ENCODE results near the gene RBM44. TPM values are rescaled to one million over a fixed set of nuclear protein-coding genes. Genes with fewer than 3 reads are reported as not detected.
"Not testable (repeated sequence)": the region's sequence is repeated elsewhere in the genome, so short reads cannot be mapped to it uniquely, and the experiment has no call there.

The RBM44 gene
- total and polyA plus RNA-seq, 4 donors = 0.02 to 0.75 (median 0.15) TPM

DNA sequence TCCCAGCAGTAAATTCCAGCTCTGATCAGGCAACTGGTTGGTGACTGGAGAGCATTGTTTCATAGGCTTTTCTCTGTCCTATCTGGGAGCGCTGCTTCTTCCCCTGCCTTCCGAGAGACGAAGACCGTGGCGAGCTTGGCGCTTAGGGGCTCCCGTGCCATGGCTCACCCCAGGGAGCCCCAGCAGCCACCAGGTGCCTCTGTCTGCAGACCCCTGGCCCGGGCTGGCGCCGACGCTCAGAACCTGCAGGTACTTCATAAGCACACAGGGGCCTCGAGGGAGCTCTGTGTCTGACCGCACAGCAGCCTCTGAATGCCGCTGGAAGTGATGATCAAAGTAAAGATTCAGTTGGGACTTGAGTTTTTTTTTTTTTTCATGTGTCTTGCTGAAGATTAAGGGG, 19.1 kb upstream of the RBM44 start:
- WGBS = 94% methylated on average over 14 of the region's 14 CpGs
- no peaks in the 10 kb centered on the region for H3K27me3 ChIP-seq (ENCODE audit: control insufficient read depth in 4 of 4, insufficient read depth in 4 of 4, low read length in 3 of 4)
- no peak overlapping the region for H3K9ac ChIP-seq (ENCODE audit: low read depth in 1 of 2, low read length in 2 of 2)
- peaks cover 4 to 20% (median 18%) of the 10 kb centered on the region in 4 donors for H3K36me3 ChIP-seq (ENCODE audit: control insufficient read depth in 4 of 4, insufficient read depth in 3 of 4, low read depth in 1 of 4, low read length in 3 of 4)
- no peaks in the 10 kb centered on the region for H3K9me3 ChIP-seq (ENCODE audit: control insufficient read depth in 4 of 4, low read length in 3 of 4)
- no peak overlapping the region for H3K4me3 ChIP-seq (ENCODE audit: low read depth in 1 of 3, low read length in 3 of 3)
- TF ChIP-seq RXRA (IDR thresholded peaks at IDR 0.05) = no peak
- no peak for TF ChIP-seq EGR1 (IDR thresholded peaks at IDR 0.05; ENCODE audit: low read depth in 2 of 2)
- TF ChIP-seq JUND (IDR thresholded peaks at IDR 0.05) = no peak
- no peak for TF ChIP-seq SP1 (IDR thresholded peaks at IDR 0.05)
- TF ChIP-seq, protein P1, sequence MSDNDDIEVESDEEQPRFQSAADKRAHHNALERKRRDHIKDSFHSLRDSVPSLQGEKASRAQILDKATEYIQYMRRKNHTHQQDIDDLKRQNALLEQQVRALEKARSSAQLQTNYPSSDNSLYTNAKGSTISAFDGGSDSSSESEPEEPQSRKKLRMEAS (IDR thresholded peaks at IDR 0.05) = no peak
- TF ChIP-seq HNF4G (IDR thresholded peaks at IDR 0.05) = no peak
- no peak for TF ChIP-seq FOXA2 (IDR thresholded peaks at IDR 0.05)
- TF ChIP-seq FOXA1 (IDR thresholded peaks at IDR 0.05) = no peak
- TF ChIP-seq, protein P2, sequence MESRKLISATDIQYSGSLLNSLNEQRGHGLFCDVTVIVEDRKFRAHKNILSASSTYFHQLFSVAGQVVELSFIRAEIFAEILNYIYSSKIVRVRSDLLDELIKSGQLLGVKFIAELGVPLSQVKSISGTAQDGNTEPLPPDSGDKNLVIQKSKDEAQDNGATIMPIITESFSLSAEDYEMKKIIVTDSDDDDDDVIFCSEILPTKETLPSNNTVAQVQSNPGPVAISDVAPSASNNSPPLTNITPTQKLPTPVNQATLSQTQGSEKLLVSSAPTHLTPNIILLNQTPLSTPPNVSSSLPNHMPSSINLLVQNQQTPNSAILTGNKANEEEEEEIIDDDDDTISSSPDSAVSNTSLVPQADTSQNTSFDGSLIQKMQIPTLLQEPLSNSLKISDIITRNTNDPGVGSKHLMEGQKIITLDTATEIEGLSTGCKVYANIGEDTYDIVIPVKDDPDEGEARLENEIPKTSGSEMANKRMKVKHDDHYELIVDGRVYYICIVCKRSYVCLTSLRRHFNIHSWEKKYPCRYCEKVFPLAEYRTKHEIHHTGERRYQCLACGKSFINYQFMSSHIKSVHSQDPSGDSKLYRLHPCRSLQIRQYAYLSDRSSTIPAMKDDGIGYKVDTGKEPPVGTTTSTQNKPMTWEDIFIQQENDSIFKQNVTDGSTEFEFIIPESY (IDR thresholded peaks at IDR 0.05) = no peak
- no peak for TF ChIP-seq RAD21 (IDR thresholded peaks at IDR 0.05)
- TF ChIP-seq, protein P3, sequence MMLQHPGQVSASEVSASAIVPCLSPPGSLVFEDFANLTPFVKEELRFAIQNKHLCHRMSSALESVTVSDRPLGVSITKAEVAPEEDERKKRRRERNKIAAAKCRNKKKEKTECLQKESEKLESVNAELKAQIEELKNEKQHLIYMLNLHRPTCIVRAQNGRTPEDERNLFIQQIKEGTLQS (IDR thresholded peaks at IDR 0.05) = no peak
- TF ChIP-seq NR2F2 (IDR thresholded peaks at IDR 0.05) = no peak
- peaks cover 0 to 7% (median 3%) of the 10 kb centered on the region in 4 donors for H3K4me1 ChIP-seq (ENCODE audit: control insufficient read depth in 4 of 4, insufficient read depth in 4 of 4, low read length in 3 of 4)
- DNase-seq (ENCODE audit: low spot score) = no peak
- H3K27ac ChIP-seq (ENCODE audit: low read depth in 1 of 2, low read length in 2 of 2) = no peak overlapping the region

DNA sequence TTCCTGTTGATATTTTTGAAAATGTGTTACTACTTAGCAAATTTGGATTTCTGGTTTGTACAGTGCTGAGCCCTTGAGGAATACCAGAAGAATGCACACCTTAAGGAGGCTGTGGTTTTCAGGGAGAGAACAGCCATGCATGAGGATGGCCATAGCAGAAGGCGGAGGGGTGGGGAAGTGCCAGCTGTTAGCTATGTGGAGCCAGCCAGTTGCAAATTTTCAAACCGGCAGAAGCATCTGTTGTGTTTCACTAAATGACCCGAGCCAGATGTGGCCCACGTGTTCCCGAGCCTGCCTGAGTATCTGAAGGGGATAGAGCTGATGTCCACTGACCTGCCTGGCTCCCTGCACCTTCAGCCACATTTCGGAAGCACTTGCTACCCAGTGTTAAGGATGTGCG, 16.4 kb upstream of the RBM44 start:
- TF ChIP-seq FOXA2 (IDR thresholded peaks at IDR 0.05) (no peak), SP1 (IDR thresholded peaks at IDR 0.05) (no peak), NR2F2 (IDR thresholded peaks at IDR 0.05) (no peak), FOXA1 (IDR thresholded peaks at IDR 0.05) (no peak), JUND (IDR thresholded peaks at IDR 0.05) (no peak), GABPA (IDR thresholded peaks at IDR 0.05 in 1 of 2, conservative IDR thresholded peaks at IDR 0.05 in 1 of 2) (no peak)
- TF ChIP-seq, protein P4, sequence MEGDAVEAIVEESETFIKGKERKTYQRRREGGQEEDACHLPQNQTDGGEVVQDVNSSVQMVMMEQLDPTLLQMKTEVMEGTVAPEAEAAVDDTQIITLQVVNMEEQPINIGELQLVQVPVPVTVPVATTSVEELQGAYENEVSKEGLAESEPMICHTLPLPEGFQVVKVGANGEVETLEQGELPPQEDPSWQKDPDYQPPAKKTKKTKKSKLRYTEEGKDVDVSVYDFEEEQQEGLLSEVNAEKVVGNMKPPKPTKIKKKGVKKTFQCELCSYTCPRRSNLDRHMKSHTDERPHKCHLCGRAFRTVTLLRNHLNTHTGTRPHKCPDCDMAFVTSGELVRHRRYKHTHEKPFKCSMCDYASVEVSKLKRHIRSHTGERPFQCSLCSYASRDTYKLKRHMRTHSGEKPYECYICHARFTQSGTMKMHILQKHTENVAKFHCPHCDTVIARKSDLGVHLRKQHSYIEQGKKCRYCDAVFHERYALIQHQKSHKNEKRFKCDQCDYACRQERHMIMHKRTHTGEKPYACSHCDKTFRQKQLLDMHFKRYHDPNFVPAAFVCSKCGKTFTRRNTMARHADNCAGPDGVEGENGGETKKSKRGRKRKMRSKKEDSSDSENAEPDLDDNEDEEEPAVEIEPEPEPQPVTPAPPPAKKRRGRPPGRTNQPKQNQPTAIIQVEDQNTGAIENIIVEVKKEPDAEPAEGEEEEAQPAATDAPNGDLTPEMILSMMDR (IDR thresholded peaks at IDR 0.05; ENCODE audit: low read depth, low read length, missing input control) = no peak
- TF ChIP-seq, protein P3 (IDR thresholded peaks at IDR 0.05) = no peak
- Histone ChIP-seq H3K27me3 (ENCODE audit: control insufficient read depth in 4 of 4, insufficient read depth in 4 of 4, low read length in 3 of 4) (no peaks in the 10 kb centered on the region), H3K9me3 (ENCODE audit: control insufficient read depth in 4 of 4, low read length in 3 of 4) (peaks cover 0 to 7% (median under 1%) of the 10 kb centered on the region in 4 donors), H3K36me3 (ENCODE audit: control insufficient read depth in 4 of 4, insufficient read depth in 3 of 4, low read depth in 1 of 4, low read length in 3 of 4) (peaks cover 4 to 20% (median 19%) of the 10 kb centered on the region in 4 donors), H3K4me3 (ENCODE audit: low read depth in 1 of 3, low read length in 3 of 3) (no peak overlapping the region), H3K27ac (ENCODE audit: low read depth in 1 of 2, low read length in 2 of 2) (no peak overlapping the region), H3K4me1 (ENCODE audit: control insufficient read depth in 4 of 4, insufficient read depth in 4 of 4, low read length in 3 of 4) (no peaks in the 10 kb centered on the region), H3K9ac (ENCODE audit: low read depth in 1 of 2, low read length in 2 of 2) (no peak overlapping the region)
- WGBS = 94% methylated on average over 7 of the region's 7 CpGs
- no peak for DNase-seq (ENCODE audit: low spot score)

DNA sequence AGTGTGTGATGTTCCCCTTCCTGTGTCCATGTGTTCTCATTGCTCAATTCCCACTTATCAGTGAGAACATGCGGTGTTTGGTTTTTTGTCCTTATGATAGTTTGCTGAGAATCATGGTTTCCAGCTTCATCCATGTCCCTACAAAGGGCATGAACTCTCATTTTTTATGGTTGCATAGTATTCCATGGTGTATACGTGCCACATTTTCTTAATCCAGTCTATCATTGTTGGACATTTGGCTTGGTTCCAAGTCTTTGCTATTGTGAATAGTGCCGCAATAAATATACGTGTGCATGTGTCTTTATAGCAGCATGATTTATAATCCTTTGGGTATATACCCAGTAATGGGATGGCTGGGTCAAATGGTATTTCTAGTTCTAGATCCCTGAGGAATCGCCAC, 14.9 kb upstream of the RBM44 start:
- not testable (repeated sequence) for H3K27me3 ChIP-seq (ENCODE audit: control insufficient read depth in 4 of 4, insufficient read depth in 4 of 4, low read length in 3 of 4); H3K9ac ChIP-seq (ENCODE audit: low read depth in 1 of 2, low read length in 2 of 2); H3K4me3 ChIP-seq (ENCODE audit: low read depth in 1 of 3, low read length in 3 of 3); H3K4me1 ChIP-seq (ENCODE audit: control insufficient read depth in 4 of 4, insufficient read depth in 4 of 4, low read length in 3 of 4); H3K9me3 ChIP-seq (ENCODE audit: control insufficient read depth in 4 of 4, low read length in 3 of 4); H3K27ac ChIP-seq (ENCODE audit: low read depth in 1 of 2, low read length in 2 of 2); DNase-seq (ENCODE audit: low spot score)
- peaks cover 4 to 20% (median 15%) of the 10 kb centered on the region in 4 donors for H3K36me3 ChIP-seq (ENCODE audit: control insufficient read depth in 4 of 4, insufficient read depth in 3 of 4, low read depth in 1 of 4, low read length in 3 of 4)
- WGBS = 94% methylated on average over 2 of the region's 5 CpGs
